Hepatocyte (in vitro differentiated cells): ENCODE data around the gene VPS13D. TPM values are rescaled to one million over a fixed set of nuclear protein-coding genes. Genes with fewer than 3 reads are reported as not detected.
"Not testable (repeated sequence)": the region's sequence is repeated elsewhere in the genome, so short reads cannot be mapped to it uniquely, and the experiment has no call there.

ENCODE experiments used
- DNase-seq: peaks from one replicate; pipeline ENCODE4 v3.0.0-alpha.2; 2016; ENCODE audit warnings: low spot score
- H2AFZ ChIP-seq: fragments of 200-600 bp; sonication (generic); 2 replicates; pipeline ENCODE4 v1.6.0; 2016; ENCODE audit warnings: antibody characterized with exemption, mild to moderate bottlenecking
- H3K27ac ChIP-seq: fragments of 200-600 bp; sonication (generic); 2 replicates; pipeline ENCODE4 v1.5.1; 2016; ENCODE audit warnings: mild to moderate bottlenecking
- H3K27me3 ChIP-seq: fragments of 200-600 bp; sonication (generic); 2 replicates; pipeline ENCODE4 v1.6.1; 2016
- H3K36me3 ChIP-seq: fragments of 200-600 bp; sonication (generic); replicated peaks from 2 replicates; pipeline ENCODE4 v1.5.1; 2016; ENCODE audit warnings: low read depth; ENCODE audit not compliant: insufficient read depth
- H3K4me1 ChIP-seq: fragments of 200-600 bp; sonication (generic); 2 replicates; pipeline ENCODE4 v1.5.1; 2016; ENCODE audit warnings: mild to moderate bottlenecking, moderate library complexity; ENCODE audit not compliant: insufficient read depth
- H3K4me2 ChIP-seq: fragments of 200-600 bp; sonication (generic); 2 replicates; pipeline ENCODE4 v1.6.0; 2016
- H3K4me3 ChIP-seq: fragments of 200-600 bp; sonication (generic); 2 replicates; pipeline ENCODE4 v1.5.1; 2016; ENCODE audit warnings: mild to moderate bottlenecking
- H3K79me2 ChIP-seq: fragments of 200-600 bp; sonication (generic); 2 replicates; pipeline ENCODE4 v1.6.0; 2017; ENCODE audit warnings: mild to moderate bottlenecking
- H3K9me2 ChIP-seq: fragments of 200-600 bp; sonication (generic); replicated peaks from 2 replicates; pipeline ENCODE4 v1.6.0; 2017; ENCODE audit warnings: mild to moderate bottlenecking; ENCODE audit not compliant: insufficient read depth
- H3K9me3 ChIP-seq: fragments of 200-600 bp; sonication (generic); 2 replicates; pipeline ENCODE4 v1.5.1; 2016; ENCODE audit warnings: low read depth, mild to moderate bottlenecking
- H4K20me1 ChIP-seq: fragments of 200-600 bp; sonication (generic); 2 replicates; pipeline ENCODE4 v1.6.0; 2016; ENCODE audit warnings: mild to moderate bottlenecking; ENCODE audit not compliant: insufficient read depth, poor library complexity, severe bottlenecking
- EZH2 ChIP-seq: fragments of 200-600 bp; sonication (generic); IDR thresholded peaks from 2 replicates; pipeline ENCODE4 v1.6.1; 2016; ENCODE audit warnings: antibody characterized with exemption, mild to moderate bottlenecking, borderline replicate concordance
- EZH2phosphoT487 ChIP-seq: fragments of 200-600 bp; sonication (generic); IDR thresholded peaks from one replicate; pipeline ENCODE4 v1.6.1; 2018; ENCODE audit warnings: antibody characterized with exemption, mild to moderate bottlenecking, low read depth, moderate library complexity; ENCODE audit not compliant: unreplicated experiment, severe bottlenecking
- WGBS: methylation state at CpG from one replicate; pipeline ENCODE4 v1.1.6; 2016; ENCODE audit warnings: low lambda C conversion rate; ENCODE audit errors: missing lambda C conversion rate; 5-methylcytosine and 5-hydroxymethylcytosine counted together
- polyA plus RNA-seq: library from polyadenylated mRNA; unstranded; fragments of >200 nt; fragmentation: Nextera tagmentation; extraction: Ambion mirVana; gene quantifications from 2 replicates; pipeline ENCODE4 v1.2.1, GENCODE V29; 2016
- total RNA-seq: library from RNA; depleted of rRNA; stranded (reverse); fragments of >200 nt; gene quantifications from 2 replicates; pipeline ENCODE4 v1.2.3, GENCODE V29; 2014
- TF ChIP-seq, protein P1 (sequence below): fragments of 200-600 bp; sonication (generic); IDR thresholded peaks from 2 replicates; pipeline ENCODE4 v1.5.1; 2016; ENCODE audit warnings: antibody characterized with exemption, mild to moderate bottlenecking; ENCODE audit not compliant: poor library complexity

The VPS13D gene
- total and polyA plus RNA-seq, 2 experiments from 2014 or later: 7.3 to 32.2 TPM

DNA sequence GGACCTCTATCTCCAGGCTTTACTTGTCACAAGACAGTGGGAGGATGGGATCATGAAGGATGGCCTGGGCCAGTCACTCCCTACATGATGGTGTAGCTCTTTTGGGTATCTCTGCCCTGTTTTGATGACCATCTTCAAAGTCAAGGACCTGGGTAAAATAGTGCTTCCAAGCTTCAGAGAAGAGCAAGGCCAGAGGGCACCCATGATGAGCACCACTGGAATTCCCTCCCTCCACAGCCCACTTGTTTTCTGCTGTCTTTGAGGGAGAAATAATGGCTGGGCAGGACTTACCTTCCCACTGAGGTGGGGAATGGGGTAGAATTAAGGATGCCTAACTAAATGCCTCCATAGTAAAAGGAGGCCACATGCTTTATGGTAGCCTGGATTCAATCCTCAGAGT, 222.4 kb downstream of the VPS13D start:
- Histone ChIP-seq H4K20me1 (no peaks in the 10 kb centered on the region), H3K9me2 (no peaks in the 10 kb centered on the region), H3K9me3 (no peaks in the 10 kb centered on the region), H3K4me1 (peaks cover 72% of the 10 kb centered on the region), H3K36me3 (no peaks in the 10 kb centered on the region), H3K27me3 (no peaks in the 10 kb centered on the region), H3K27ac (no peak overlapping the region), H2AFZ (no peak overlapping the region), H3K79me2 (peaks cover 2% of the 10 kb centered on the region), H3K4me2 (no peak overlapping the region), H3K4me3 (no peak overlapping the region)
- DNase-seq: no peak
- TF ChIP-seq, protein P1, sequence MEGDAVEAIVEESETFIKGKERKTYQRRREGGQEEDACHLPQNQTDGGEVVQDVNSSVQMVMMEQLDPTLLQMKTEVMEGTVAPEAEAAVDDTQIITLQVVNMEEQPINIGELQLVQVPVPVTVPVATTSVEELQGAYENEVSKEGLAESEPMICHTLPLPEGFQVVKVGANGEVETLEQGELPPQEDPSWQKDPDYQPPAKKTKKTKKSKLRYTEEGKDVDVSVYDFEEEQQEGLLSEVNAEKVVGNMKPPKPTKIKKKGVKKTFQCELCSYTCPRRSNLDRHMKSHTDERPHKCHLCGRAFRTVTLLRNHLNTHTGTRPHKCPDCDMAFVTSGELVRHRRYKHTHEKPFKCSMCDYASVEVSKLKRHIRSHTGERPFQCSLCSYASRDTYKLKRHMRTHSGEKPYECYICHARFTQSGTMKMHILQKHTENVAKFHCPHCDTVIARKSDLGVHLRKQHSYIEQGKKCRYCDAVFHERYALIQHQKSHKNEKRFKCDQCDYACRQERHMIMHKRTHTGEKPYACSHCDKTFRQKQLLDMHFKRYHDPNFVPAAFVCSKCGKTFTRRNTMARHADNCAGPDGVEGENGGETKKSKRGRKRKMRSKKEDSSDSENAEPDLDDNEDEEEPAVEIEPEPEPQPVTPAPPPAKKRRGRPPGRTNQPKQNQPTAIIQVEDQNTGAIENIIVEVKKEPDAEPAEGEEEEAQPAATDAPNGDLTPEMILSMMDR: no peak
- TF ChIP-seq EZH2: no peak
- TF ChIP-seq EZH2phosphoT487: no peak

DNA sequence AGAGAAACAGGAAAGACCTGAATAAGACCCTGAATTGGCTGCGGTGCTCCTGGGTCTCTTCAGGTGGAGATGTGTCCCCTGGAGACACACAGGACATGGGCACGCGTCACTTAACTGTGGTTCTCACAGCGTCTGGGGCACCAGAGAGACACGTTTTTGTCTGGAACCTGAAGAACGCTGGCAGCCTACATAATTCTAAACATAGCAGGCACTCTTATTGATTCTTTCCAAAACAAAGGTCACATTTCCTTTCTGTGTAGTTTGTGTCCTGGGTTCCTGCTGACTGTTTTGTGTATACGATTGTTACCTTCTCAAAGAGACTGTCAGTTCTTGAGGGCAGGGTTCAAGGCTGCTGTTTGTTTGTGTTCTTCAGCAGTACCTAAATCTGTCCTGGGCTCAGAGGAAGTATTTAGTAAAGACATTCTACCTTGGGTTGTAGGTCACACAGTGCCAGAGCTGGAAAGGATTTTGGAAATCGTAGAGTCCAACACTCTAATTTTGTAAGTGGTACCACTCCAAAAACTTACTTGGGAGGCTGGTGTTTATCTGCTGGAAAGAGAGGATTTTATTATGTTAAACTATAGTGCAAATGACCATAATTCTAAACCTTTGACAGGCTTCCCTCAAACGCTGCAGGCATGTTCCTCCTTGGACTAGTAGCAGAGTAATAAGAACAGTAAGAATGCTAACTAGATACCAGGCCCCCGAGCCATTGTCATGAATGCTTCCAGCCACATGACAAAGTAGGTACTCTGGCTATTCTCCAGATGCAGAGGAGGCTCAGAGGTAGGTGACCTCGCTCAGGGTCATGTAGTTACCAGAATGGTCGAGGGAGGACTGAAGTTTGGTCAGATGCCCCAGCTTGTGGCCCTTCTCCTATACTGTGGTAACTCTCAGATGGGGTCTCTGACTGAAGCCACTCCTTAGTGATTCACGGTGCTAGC, 223.8 kb downstream of the VPS13D start:
- no peak for TF ChIP-seq EZH2phosphoT487
- Histone ChIP-seq H4K20me1 (no peaks in the 10 kb centered on the region), H3K4me2 (no peak overlapping the region), H3K4me1 (peaks cover 61% of the 10 kb centered on the region), H3K36me3 (no peaks in the 10 kb centered on the region), H3K27ac (peak overlapping the region; percentile 59), H3K27me3 (no peaks in the 10 kb centered on the region), H3K79me2 (peaks cover 2% of the 10 kb centered on the region), H3K9me3 (no peaks in the 10 kb centered on the region), H3K9me2 (no peaks in the 10 kb centered on the region), H3K4me3 (no peak overlapping the region), H2AFZ (no peak overlapping the region)
- DNase-seq: no peak
- WGBS: 57% methylated on average over 13 of the region's 13 CpGs

- TF ChIP-seq, protein P1: no peak
- Histone ChIP-seq H3K9me2 (no peaks in the 10 kb centered on the region), H3K4me1 (peaks cover 51% of the 10 kb centered on the region), H3K4me3 (no peak overlapping the region), H2AFZ (no peak overlapping the region), H3K79me2 (peaks cover 2% of the 10 kb centered on the region), H3K4me2 (no peak overlapping the region), H3K27ac (peak overlapping the region; percentile 59), H3K9me3 (no peaks in the 10 kb centered on the region), H4K20me1 (no peaks in the 10 kb centered on the region), H3K36me3 (no peaks in the 10 kb centered on the region), H3K27me3 (no peaks in the 10 kb centered on the region)
- no peak for DNase-seq
- WGBS: 87% methylated on average over 4 of the region's 4 CpGs
Measured at GRCh38 chr1:12454406-12455391, 224.9 kb downstream of the VPS13D start.

DNA sequence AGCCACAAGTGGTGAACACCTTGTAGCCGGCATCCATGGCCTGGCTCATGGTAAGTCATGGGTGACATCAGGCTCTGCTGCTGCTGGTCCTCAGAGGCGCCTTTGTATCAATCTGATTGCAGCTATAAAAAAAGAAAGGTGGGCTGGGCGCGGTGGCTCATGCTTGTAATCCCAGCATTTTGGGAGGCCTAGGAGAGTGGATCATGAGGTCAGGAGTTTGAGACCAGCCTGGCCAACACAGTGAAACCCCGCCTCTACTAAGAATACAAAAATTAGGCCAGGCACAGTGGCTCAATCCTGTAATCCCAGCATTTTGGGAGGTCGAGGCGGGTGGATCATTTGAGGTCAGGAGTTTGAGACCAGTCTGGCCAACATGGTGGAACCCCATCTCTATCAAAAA, 226.3 kb downstream of the VPS13D start:
- not testable (repeated sequence) for H3K36me3 ChIP-seq, DNase-seq, H3K27me3 ChIP-seq, H3K27ac ChIP-seq, H2AFZ ChIP-seq, H3K79me2 ChIP-seq, H3K4me3 ChIP-seq, H3K4me2 ChIP-seq, H3K9me2 ChIP-seq, H4K20me1 ChIP-seq, H3K9me3 ChIP-seq
- H3K4me1 ChIP-seq: peaks cover 45% of the 10 kb centered on the region
- 99% methylated on average over 7 of the region's 7 CpGs for WGBS
